Measurements from ENCODE around the gene TP73. TPM values are rescaled to one million over a fixed set of nuclear protein-coding genes. Genes with fewer than 3 reads are reported as not detected.

The TP73 gene
- total RNA-seq, 2 donors from 2014 or later: 5.1 to 15.1 TPM

- 29% methylated on average over 6 of the region's 6 CpGs for whole genome bisulfite sequencing
- no peaks in the 10 kb centered on the region for H3K36me3 ChIP-seq
- H3K4me1 ChIP-seq (replicated peaks): peaks cover 4% of the 10 kb centered on the region
- H3K27ac ChIP-seq: no peak overlapping the region
- intact Hi-C loops (cut with DNase I): no loop called here
- TF ChIP-seq POLR2A (IDR thresholded peaks at IDR 0.05): no peak
- TF ChIP-seq, protein P1, sequence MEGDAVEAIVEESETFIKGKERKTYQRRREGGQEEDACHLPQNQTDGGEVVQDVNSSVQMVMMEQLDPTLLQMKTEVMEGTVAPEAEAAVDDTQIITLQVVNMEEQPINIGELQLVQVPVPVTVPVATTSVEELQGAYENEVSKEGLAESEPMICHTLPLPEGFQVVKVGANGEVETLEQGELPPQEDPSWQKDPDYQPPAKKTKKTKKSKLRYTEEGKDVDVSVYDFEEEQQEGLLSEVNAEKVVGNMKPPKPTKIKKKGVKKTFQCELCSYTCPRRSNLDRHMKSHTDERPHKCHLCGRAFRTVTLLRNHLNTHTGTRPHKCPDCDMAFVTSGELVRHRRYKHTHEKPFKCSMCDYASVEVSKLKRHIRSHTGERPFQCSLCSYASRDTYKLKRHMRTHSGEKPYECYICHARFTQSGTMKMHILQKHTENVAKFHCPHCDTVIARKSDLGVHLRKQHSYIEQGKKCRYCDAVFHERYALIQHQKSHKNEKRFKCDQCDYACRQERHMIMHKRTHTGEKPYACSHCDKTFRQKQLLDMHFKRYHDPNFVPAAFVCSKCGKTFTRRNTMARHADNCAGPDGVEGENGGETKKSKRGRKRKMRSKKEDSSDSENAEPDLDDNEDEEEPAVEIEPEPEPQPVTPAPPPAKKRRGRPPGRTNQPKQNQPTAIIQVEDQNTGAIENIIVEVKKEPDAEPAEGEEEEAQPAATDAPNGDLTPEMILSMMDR (IDR thresholded peaks at IDR 0.05): no peak
- TF ChIP-seq POLR2AphosphoS5 (IDR thresholded peaks at IDR 0.05): no peak
- DNase-seq (ENCODE audit: low spot score): no peak
- H3K4me3 ChIP-seq: no peak overlapping the region
- H3K27me3 ChIP-seq (replicated peaks; ENCODE audit: insufficient read depth): no peaks in the 10 kb centered on the region
- no peaks in the 10 kb centered on the region for H3K9me3 ChIP-seq
These were observed 98.4 kb downstream of the TP73 start for GRCh38 chr1:3750741-3751140.

DNA sequence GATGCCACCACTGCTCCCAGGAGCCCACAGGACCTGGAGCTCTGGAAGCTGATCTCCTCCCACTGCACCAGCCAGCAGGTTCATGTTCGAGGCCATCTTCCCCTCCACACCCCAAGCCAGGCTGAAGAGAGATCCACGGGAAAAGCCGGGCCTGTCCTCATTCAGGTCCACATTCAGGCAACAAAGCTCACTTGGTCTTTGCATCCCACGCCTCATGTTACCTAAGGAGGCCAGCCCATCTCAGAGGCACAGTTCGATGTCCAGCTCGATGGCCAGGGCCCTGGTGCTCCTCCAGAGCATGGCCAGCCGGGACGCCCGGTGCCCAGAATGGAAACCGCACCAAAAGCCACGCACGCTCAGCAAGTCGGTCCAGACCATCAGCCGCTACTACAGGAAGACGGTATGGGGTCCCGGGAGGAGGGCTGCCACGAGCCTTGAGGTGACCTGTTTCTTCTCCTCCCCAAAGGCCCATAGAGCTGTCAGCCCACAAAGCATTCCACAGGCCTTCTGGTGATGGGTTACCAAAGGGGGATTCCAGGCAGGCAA, 100.2 kb downstream of the TP73 start, which contains the start of gene CCDC27:
TSS of gene CCDC27 (plus strand) at position 51 of the 546 bp plus-strand sequence. CDS start at position 83, 32 bp downstream.
- peaks cover 4% of the 10 kb centered on the region for H3K4me1 ChIP-seq (replicated peaks)
- H3K27ac ChIP-seq: no peak within 1 kb of the TSS
- intact Hi-C loops (cut with DNase I): no loop called here
- H3K36me3 ChIP-seq: no peaks in the 10 kb centered on the region
- no peak for DNase-seq (ENCODE audit: low spot score)
- TF ChIP-seq POLR2A (IDR thresholded peaks at IDR 0.05) (no peak), POLR2AphosphoS5 (IDR thresholded peaks at IDR 0.05) (no peak)
- TF ChIP-seq, protein P1 (IDR thresholded peaks at IDR 0.05): no peak
- H3K27me3 ChIP-seq (replicated peaks; ENCODE audit: insufficient read depth): no peaks in the 10 kb centered on the region
- WGBS: 94% methylated on average over 17 of the region's 17 CpGs
- H3K9me3 ChIP-seq: no peaks in the 10 kb centered on the region
- no peak within 1 kb of the TSS for H3K4me3 ChIP-seq

DNA sequence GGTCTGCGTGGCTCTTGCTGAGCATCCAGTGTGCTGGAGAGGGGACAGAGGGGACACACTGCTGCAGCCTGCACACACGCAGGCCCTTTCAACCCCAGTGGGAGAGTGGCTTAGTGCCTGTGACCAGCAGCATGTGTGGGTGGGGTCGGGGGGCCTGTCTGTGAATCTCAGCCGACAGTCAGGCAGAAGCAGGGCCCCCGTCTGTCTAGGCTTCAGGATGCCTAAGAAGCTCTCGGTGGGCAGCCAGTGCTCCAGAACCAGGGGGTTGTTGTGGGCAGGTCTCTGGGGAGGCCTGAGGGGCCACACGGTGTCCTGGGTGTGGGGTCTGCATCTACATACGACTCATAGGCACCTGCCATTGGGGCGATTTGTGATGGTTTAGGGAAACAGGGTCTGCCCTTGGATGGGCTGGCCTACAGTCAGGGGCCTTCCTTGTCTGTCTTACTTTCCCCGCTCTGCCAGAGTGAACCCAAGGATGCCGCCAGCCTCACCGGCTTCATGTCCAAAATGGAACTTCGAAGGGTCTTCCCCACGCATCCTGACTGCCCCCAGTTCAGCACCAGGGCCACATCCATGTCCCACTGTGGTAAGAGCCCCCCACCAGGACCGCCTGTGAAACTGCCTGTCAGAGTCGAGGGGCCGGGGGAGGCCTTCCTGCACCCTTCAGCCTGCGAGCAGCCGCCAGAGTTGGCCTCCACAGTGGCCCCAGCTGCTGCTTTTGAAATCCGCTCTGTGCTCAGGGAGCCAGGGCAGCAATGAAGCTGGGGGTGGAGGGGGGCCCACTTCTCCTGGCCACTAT, 101.5 kb downstream of the TP73 start:
- H3K4me3 ChIP-seq: no peak overlapping the region
- no peak for TF ChIP-seq POLR2A (IDR thresholded peaks at IDR 0.05)
- TF ChIP-seq POLR2AphosphoS5 (IDR thresholded peaks at IDR 0.05): no peak
- TF ChIP-seq, protein P1 (IDR thresholded peaks at IDR 0.05): no peak
- 92% methylated on average over 18 of the region's 20 CpGs for whole genome bisulfite sequencing
- no peaks in the 10 kb centered on the region for H3K9me3 ChIP-seq
- DNase-seq (ENCODE audit: low spot score): no peak
- intact Hi-C loops (cut with DNase I): no loop called here
- H3K36me3 ChIP-seq: no peaks in the 10 kb centered on the region
- no peaks in the 10 kb centered on the region for H3K4me1 ChIP-seq (replicated peaks)
- no peaks in the 10 kb centered on the region for H3K27me3 ChIP-seq (replicated peaks; ENCODE audit: insufficient read depth)
- H3K27ac ChIP-seq: no peak overlapping the region

DNA sequence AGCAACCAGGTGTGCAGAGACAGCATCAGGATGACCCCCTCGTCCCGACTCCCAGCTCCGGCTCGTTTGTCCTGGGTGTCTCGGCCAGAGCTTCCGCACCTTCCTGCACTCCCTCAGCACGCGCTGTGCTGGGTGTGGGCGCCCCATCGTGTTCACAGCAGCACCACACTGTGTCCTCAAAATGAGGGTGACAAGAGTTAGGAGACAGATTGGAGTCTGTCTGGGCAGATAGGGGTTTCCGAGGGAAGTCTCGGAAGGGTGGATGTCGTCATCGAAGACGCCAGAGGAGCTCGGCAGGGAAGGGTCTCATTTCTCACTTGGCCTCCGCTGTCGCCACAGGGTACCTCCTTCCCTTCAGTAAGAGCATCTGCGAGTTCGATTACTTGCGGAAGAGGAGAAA, 104.1 kb downstream of the TP73 start:
- H3K9me3 ChIP-seq: no peaks in the 10 kb centered on the region
- no peaks in the 10 kb centered on the region for H3K4me1 ChIP-seq (replicated peaks)
- H3K27ac ChIP-seq: no peak overlapping the region
- TF ChIP-seq POLR2A (IDR thresholded peaks at IDR 0.05): no peak
- 84% methylated on average over 21 of the region's 21 CpGs for WGBS
- H3K36me3 ChIP-seq: no peaks in the 10 kb centered on the region
- no peak overlapping the region for H3K4me3 ChIP-seq
- H3K27me3 ChIP-seq (replicated peaks; ENCODE audit: insufficient read depth): no peaks in the 10 kb centered on the region
- DNase-seq (ENCODE audit: low spot score): no peak
- intact Hi-C loops (cut with DNase I): no loop called here

DNA sequence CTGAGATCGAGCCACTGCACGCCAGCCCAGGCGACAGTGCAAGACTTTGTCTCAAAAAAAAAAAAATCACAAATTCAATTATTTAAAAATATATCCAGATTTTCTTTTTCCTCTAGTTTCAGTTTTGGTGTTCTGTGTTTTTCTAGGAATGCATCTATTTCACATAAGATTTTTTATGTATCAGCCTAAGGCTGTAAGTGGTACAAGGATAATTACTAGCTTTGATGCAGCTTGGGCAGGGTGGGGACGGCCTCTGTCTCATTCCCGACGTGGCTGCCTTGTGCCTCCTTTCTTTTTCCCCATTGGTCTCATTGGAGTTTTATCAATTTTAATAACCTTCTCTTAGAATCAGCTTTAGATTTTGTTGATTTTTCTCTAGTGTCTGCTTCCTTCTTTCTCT, 106.8 kb downstream of the TP73 start:
- no peak overlapping the region for H3K27ac ChIP-seq
- no peaks in the 10 kb centered on the region for H3K9me3 ChIP-seq
- no peak for TF ChIP-seq POLR2A (IDR thresholded peaks at IDR 0.05)
- no peak for TF ChIP-seq POLR2AphosphoS5 (IDR thresholded peaks at IDR 0.05)
- TF ChIP-seq, protein P1 (IDR thresholded peaks at IDR 0.05): no peak
- H3K4me3 ChIP-seq: no peak overlapping the region
- intact Hi-C loops (cut with DNase I): no loop called here
- no peaks in the 10 kb centered on the region for H3K4me1 ChIP-seq (replicated peaks)
- H3K27me3 ChIP-seq (replicated peaks; ENCODE audit: insufficient read depth): no peaks in the 10 kb centered on the region
- no peaks in the 10 kb centered on the region for H3K36me3 ChIP-seq
- 73% methylated on average over 6 of the region's 6 CpGs for WGBS
- DNase-seq (ENCODE audit: low spot score): no peak
